ENCODE data around the gene SLC24A3. TPM values are rescaled to one million over a fixed set of nuclear protein-coding genes. Genes with fewer than 3 reads are reported as not detected.

Gene SLC24A3
- total RNA-seq, 1 experiment from 2014 or later: not detected

GRCh38 chr20:19593762-19594161 is 381.3 kb downstream of the SLC24A3 start:
- in situ Hi-C loops (cut with HindIII; ENCODE audit: low pct_unique_long_range_greater_than_20kb, low sequenced_read_pairs): no loop called here

DNA sequence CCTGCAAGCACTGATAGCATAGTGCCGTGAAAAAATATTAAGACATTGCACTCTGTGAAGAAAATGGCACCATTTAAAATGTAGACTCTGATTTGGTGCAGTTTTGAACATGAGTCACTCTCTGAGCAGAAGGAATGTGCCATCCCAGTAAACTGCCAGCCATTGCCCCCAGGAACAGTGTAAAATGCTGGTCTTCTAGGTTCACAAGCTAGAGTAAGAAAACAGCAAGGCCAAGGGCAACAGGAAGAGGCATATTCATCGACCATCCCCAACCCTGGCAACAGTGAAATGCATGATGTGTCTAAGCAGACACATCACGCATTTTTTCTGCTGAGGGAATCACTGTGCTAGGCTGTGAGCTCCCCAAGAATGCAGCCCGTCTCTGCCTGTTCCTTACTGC is 382.5 kb downstream of the SLC24A3 start:
- in situ Hi-C loops (cut with HindIII; ENCODE audit: low pct_unique_long_range_greater_than_20kb, low sequenced_read_pairs): no loop called here
- no peak for DNase-seq (ENCODE audit: low read depth, low spot score)

More at GRCh38 chr20:19593762-19594161, 381.3 kb downstream of the SLC24A3 start:
- no peak for DNase-seq (ENCODE audit: low read depth, low spot score)

- in situ Hi-C loops (cut with HindIII; ENCODE audit: low pct_unique_long_range_greater_than_20kb, low sequenced_read_pairs): no loop called here
- DNase-seq (ENCODE audit: low read depth, low spot score): no peak
Observed at GRCh38 chr20:19598117-19598850, 385.8 kb downstream of the SLC24A3 start.

- in situ Hi-C loops (cut with HindIII; ENCODE audit: low pct_unique_long_range_greater_than_20kb, low sequenced_read_pairs): no loop called here
- no peak for DNase-seq (ENCODE audit: low read depth, low spot score)
Observed at GRCh38 chr20:19599200-19599599, 386.8 kb downstream of the SLC24A3 start.

- no peak for DNase-seq (ENCODE audit: low read depth, low spot score)
- in situ Hi-C loops (cut with HindIII; ENCODE audit: low pct_unique_long_range_greater_than_20kb, low sequenced_read_pairs): no loop called here
Observed at GRCh38 chr20:19600042-19600441, 387.6 kb downstream of the SLC24A3 start.

- in situ Hi-C loops (cut with HindIII; ENCODE audit: low pct_unique_long_range_greater_than_20kb, low sequenced_read_pairs): no loop called here
- no peak for DNase-seq (ENCODE audit: low read depth, low spot score)
Observed at GRCh38 chr20:19601126-19601810, 388.8 kb downstream of the SLC24A3 start.

GRCh38 chr20:19602675-19603375 is 390.4 kb downstream of the SLC24A3 start:
- in situ Hi-C loops (cut with HindIII; ENCODE audit: low pct_unique_long_range_greater_than_20kb, low sequenced_read_pairs): no loop called here
- no peak for DNase-seq (ENCODE audit: low read depth, low spot score)

DNA sequence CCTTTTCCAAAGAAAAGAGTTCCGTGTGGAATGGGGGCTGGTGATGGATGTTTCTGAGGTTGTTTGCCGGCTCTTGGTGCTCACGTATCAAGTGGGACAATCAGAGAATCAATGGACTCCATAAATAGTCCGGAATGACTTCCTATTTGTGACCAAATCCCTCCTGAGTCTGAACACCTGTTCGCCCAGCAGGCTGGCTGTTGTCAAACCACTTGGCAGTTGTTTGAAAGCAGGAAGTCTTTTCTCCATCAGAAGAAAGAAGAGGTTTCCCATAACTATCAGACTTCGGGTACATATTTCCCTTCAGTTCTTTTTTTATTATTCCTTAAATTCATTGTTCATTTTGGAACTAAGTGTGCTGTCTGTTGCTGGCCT is 390.9 kb downstream of the SLC24A3 start:
- DNase-seq (ENCODE audit: low read depth, low spot score): no peak
- in situ Hi-C loops (cut with HindIII; ENCODE audit: low pct_unique_long_range_greater_than_20kb, low sequenced_read_pairs): no loop called here

GRCh38 chr20:19605786-19606485 is 393.5 kb downstream of the SLC24A3 start:
- in situ Hi-C loops (cut with HindIII; ENCODE audit: low pct_unique_long_range_greater_than_20kb, low sequenced_read_pairs): no loop called here
- no peak for DNase-seq (ENCODE audit: low read depth, low spot score)

DNA sequence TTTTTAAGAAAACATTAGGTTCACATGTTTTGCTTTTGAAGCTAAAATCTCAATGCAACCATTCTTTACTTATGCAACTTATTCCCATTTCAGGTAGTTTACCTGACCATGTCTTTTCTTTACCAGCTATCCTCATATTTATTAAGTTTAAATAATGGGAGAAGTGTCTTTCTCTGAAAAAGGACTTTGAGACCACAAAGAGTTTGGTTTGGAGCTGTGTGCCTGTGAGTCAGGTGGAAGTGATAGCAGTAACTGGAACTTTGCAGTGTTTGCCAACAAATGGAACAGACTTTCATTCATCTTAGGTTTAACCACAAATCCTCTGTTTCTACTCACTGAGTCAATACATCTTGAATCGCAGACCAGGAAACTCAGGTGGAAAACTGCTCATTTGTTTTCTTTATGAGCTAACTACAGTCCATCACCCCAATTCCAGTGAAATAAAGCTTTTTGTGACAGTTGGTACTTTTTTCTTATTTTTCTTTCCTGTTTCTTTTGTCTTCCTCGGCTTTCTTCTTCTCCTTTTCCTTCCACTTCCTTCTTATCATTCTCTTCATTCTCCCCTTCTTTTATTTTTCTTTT is 397.3 kb downstream of the SLC24A3 start:
- DNase-seq (ENCODE audit: low read depth, low spot score): peak; percentile 33
- in situ Hi-C loops (cut with HindIII; ENCODE audit: low pct_unique_long_range_greater_than_20kb, low sequenced_read_pairs): no loop called here

DNA sequence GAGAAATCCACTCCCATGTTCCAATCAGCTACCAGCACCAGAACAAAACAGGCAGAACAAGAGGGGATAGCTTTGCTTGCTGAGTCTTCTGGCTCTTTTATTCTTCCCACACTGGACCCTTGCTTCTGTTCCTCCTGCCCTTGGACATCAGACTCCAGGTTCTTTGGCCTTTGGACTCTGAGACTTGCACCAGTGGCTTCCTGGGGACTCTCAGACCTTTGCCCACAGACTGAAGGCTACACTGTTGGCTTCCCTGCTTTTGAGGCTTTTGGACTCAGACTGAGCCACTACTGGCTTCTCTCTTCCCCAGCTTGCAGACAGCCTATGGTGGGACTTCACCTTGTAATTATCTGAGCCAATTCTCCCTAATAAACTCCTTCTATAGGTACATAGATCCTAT is 403.2 kb downstream of the SLC24A3 start:
- no peak for DNase-seq (ENCODE audit: low read depth, low spot score)
- in situ Hi-C loops (cut with HindIII; ENCODE audit: low pct_unique_long_range_greater_than_20kb, low sequenced_read_pairs): no loop called here

DNA sequence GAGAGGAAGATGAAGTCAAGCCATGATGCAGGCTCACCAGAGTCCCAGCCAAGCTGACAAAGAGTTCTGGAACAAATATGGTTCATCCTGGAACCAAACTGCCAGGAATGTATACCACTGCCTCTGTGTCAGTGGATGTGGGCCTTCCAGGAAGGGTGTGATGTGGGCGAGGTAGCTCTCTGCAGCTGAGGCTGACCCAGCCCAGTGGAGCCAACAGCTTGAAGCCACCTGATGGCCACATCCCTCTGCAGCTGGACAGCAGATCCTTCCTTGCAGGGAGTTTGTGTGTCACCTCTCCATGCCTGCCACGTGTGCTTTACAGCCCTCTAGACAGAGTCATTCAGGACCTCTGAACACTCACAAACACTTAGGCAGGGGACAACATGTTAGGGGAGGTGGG is 403.6 kb downstream of the SLC24A3 start:
- DNase-seq (ENCODE audit: low read depth, low spot score): no peak
- in situ Hi-C loops (cut with HindIII; ENCODE audit: low pct_unique_long_range_greater_than_20kb, low sequenced_read_pairs): no loop called here

DNA sequence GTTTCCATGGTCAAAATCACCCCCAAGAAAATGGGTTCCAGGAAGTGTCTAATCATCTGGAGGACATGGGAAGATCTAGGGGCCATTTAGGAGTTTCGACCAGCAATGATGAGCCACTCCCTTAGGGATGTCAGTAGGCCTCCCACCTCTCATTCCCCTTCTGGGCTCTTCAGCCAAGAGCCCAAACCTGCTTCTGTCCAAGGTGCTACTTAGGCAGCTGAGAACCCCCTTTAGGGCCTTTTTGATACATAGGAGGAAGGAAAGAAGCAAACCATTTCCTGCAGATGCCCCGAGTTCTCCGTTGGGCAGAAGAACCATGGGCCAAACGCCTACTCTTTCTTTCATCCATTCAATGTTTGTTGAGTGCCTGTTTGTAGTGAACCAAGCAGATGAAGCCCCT is 404.2 kb downstream of the SLC24A3 start:
- DNase-seq (ENCODE audit: low read depth, low spot score): no peak
- in situ Hi-C loops (cut with HindIII; ENCODE audit: low pct_unique_long_range_greater_than_20kb, low sequenced_read_pairs): no loop called here

DNA sequence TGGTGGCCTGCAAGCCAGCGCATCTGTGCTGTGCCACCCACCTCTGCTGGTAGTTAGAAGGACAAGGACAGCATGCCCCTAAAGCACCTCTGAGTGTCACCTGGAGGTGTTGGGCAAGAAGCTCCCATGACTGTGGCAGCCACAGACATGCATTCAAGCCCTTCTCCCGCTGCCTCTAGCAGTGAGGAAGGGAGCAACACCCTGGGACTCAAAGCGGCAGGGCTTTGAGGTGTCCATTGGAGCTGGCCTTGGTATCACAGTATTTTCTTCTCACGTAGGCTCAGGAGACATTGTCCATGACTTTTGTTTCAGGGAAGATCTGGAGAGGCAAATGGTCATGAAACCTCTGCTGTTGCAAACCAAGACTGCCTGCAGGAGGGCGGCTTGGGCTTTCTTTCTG is 404.8 kb downstream of the SLC24A3 start:
- in situ Hi-C loops (cut with HindIII; ENCODE audit: low pct_unique_long_range_greater_than_20kb, low sequenced_read_pairs): no loop called here

GRCh38 chr20:19618711-19619110 is 406.3 kb downstream of the SLC24A3 start:
- in situ Hi-C loops (cut with HindIII; ENCODE audit: low pct_unique_long_range_greater_than_20kb, low sequenced_read_pairs): no loop called here
- no peak for DNase-seq (ENCODE audit: low read depth, low spot score)

More for the DNA sequence above, 404.8 kb downstream of the SLC24A3 start:
- DNase-seq (ENCODE audit: low read depth, low spot score): no peak

DNA sequence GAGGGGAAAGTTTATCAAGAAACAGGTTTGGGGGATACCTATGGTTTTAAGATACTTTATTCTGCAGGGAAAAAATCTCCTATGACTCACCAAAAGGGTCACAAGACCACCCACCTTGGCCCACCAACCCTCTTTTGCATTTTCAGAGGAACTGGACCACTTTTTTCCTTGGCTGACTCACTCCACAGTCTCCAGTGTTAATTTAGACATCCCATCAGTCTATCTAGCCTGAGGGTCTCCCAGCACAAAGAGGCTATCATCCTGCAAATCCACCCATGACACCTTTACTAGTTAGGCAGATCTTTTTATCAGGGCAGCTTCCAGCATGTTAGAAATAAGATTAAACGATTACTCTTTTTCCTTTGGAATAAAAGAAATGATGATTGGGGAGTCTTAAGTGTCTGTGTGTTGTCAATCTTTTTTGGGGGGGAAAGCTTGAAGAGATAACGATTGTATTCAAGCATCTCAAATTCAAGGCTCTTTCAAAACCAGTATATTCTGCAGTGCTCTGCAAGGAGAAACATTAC is 407.5 kb downstream of the SLC24A3 start:
- in situ Hi-C loops (cut with HindIII; ENCODE audit: low pct_unique_long_range_greater_than_20kb, low sequenced_read_pairs): no loop called here
- DNase-seq (ENCODE audit: low read depth, low spot score): no peak

DNA sequence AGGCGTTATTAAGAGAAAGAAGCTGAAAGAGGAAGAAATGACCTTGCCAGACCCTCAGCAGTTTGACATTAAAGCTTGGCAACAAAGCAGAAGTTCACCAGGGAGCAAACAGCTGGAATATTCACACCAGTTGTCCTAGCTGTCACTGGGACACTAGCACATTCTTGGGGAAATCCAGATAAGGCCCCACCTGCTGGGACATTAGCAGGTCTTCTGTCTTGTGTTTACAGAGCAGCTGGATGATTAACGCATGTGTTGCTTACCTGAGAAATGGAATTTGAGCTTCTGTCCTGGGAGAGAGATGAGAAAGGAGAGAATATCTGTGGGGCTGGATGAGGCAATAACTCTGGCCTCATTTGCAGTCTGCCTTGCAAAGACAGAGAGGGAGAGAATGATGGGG is 408.0 kb downstream of the SLC24A3 start:
- in situ Hi-C loops (cut with HindIII; ENCODE audit: low pct_unique_long_range_greater_than_20kb, low sequenced_read_pairs): no loop called here
- DNase-seq (ENCODE audit: low read depth, low spot score): no peak

DNA sequence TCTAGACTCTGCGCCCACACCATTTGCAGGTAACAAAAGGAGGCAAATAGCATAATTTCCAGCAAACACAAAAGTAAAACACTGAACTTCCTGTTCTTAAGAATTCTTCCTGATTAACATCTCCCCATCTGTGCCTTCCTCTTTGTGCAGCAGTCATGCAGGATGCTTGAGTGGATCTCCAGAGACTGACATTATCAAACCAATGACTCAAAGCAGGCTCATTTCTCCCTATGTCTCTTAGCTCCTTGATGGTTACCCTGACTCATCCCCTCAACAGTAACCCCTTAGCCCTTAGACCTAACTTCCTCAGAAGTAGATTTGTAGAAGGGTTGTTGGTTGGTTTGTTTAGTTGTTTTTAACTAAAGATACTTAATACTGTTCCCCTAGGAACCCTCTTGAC is 408.6 kb downstream of the SLC24A3 start:
- no peak for DNase-seq (ENCODE audit: low read depth, low spot score)
- in situ Hi-C loops (cut with HindIII; ENCODE audit: low pct_unique_long_range_greater_than_20kb, low sequenced_read_pairs): no loop called here
